Coronary artery (tissue), 2 donors: ENCODE data around the gene SSBP3.
A peak's percentile ranks its signal among the peaks of the same experiment; 100 is the strongest.

Experiments used
- DNase-seq: peaks from one replicate; pipeline ENCODE4 v3.0.0-alpha.2; 2017; ENCODE audit warnings: low spot score
- H3K27ac ChIP-seq, 2 donors: fragments of 200-600 bp; sonication (generic); one replicate each; pipeline ENCODE4 v1.5.1; 2016 to 2019
- H3K4me3 ChIP-seq: fragments of 200-600 bp; sonication (generic); 2 replicates; pipeline ENCODE4 v1.5.1; 2016; ENCODE audit warnings: mild to moderate bottlenecking, moderate library complexity
- TF ChIP-seq, protein P1 (sequence below): fragments of 200-600 bp; sonication (generic); IDR thresholded peaks from one replicate; pipeline ENCODE4 v1.5.1; 2019; ENCODE audit warnings: antibody characterized with exemption

The SSBP3 gene

DNA sequence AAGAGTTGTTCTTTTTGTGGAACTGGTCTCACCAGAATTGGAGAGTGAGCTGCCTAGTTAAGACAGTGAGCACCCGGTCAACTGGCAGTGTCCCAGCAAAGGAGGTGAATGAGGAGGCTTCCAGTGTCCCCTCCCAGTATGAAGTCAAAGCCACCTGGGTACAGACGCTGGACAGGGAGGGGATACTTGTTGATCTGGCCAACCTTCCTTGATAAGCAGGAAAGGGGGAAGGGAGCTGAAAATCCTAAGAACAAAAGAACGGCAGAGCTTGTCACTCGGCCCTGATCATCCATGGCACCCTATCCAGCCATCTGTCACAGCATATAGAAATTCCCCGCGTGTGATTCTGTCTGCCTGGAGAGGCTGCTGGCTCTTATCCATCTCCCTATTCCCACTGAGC is 91.5 kb downstream of the SSBP3 start:
- Histone ChIP-seq H3K4me3 (no peak overlapping the region), H3K27ac (peak overlapping the region in 1 of 2 donors; percentile 31)
- TF ChIP-seq, protein P1, sequence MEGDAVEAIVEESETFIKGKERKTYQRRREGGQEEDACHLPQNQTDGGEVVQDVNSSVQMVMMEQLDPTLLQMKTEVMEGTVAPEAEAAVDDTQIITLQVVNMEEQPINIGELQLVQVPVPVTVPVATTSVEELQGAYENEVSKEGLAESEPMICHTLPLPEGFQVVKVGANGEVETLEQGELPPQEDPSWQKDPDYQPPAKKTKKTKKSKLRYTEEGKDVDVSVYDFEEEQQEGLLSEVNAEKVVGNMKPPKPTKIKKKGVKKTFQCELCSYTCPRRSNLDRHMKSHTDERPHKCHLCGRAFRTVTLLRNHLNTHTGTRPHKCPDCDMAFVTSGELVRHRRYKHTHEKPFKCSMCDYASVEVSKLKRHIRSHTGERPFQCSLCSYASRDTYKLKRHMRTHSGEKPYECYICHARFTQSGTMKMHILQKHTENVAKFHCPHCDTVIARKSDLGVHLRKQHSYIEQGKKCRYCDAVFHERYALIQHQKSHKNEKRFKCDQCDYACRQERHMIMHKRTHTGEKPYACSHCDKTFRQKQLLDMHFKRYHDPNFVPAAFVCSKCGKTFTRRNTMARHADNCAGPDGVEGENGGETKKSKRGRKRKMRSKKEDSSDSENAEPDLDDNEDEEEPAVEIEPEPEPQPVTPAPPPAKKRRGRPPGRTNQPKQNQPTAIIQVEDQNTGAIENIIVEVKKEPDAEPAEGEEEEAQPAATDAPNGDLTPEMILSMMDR = no peak
- DNase-seq = no peak

DNA sequence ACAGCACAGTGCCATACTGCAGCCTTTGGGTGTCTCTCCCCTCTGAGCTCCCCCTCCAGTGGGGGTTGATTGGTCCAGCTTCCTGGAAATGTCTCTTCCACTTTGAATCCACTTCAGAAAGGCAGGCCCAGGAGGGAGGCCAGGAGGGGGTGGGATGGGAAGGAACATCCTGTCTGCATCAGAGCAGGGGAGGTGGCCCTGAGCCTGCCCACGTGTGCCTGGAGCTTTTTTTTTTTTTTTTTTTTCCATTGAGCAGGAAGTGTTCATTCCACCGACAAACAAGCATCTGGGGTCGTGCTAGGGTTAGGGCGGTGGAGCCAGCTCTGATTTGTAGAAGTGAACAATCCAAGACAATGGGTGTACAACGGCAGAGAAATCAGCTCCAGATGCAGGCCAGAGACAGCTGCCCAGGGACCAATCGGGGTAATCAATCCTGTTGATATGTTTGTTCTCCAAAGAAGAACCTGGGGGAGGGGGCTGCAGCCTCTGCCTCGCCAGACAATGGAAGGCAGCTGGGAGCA is 93.3 kb downstream of the SSBP3 start:
- H3K4me3 ChIP-seq = no peak overlapping the region
- peak overlapping the region in 1 of 2 donors; percentile 73 for H3K27ac ChIP-seq
- DNase-seq = no peak
- TF ChIP-seq, protein P1 = no peak

DNA sequence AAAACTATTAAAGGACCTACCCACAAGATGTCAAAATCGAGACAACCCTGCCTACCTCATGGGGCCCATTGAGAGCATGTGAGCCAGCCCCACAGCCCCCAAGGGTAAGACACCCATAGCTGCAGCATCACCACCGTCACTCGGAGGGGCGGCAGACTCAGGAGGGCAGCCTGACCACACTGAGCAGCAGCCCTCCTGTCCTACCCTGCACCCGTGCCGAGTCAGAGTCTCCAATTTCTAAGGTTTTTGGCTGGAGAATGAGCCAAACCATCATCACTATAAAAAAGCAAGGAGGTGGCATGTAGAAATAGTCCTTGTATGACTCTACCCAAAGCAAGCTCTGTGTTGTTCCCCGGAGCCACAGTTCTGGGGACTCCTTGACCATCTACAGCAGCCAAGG is 94.7 kb downstream of the SSBP3 start:
- Histone ChIP-seq H3K27ac (no peak overlapping the region), H3K4me3 (no peak overlapping the region)
- TF ChIP-seq, protein P1 = no peak
- no peak for DNase-seq

DNA sequence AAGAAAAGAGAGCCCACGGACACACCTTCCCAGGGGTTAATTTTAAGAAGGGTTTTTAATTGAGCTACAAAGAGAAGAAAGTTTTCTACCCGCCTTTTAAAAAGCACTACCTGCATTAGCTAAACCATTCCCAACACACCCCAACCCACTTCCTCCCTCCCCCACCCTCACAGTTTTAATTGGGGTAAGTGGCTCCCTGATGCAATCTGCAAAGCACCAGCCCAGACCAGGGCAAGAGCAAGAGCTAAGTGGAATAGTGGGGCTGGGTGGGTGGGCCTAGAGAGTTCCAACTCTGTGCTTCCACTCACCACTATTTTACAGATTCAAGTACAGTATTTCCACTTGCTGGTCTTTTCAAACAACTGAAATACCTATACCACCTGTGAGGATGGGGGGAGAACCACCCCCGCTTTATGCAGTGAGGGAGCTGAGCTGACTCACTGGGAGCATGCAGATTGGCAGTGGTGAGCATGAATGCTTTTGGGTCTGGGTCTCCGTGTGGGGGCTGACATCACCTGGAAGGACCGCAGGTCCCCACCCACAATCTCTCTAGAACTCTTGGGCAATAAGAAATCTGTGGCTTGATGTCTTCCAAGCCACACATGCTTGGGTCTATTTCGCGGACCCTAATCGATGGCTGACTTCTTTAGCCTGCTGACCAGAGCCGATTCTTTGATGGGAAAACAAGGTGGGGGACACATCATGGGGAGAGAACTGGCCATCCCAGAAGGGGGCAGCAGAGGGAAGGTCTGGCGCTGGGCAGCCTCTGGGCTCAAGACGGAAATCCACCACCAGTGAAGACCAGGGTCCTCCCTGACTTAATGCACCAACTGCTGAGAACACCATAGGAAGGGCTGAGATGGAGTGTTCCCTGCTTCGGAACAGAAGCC is 95.5 kb downstream of the SSBP3 start:
- TF ChIP-seq, protein P1 = no peak
- Histone ChIP-seq H3K4me3 (no peak overlapping the region), H3K27ac (peak overlapping the region in 1 of 2 donors; percentile 17)
- no peak for DNase-seq

DNA sequence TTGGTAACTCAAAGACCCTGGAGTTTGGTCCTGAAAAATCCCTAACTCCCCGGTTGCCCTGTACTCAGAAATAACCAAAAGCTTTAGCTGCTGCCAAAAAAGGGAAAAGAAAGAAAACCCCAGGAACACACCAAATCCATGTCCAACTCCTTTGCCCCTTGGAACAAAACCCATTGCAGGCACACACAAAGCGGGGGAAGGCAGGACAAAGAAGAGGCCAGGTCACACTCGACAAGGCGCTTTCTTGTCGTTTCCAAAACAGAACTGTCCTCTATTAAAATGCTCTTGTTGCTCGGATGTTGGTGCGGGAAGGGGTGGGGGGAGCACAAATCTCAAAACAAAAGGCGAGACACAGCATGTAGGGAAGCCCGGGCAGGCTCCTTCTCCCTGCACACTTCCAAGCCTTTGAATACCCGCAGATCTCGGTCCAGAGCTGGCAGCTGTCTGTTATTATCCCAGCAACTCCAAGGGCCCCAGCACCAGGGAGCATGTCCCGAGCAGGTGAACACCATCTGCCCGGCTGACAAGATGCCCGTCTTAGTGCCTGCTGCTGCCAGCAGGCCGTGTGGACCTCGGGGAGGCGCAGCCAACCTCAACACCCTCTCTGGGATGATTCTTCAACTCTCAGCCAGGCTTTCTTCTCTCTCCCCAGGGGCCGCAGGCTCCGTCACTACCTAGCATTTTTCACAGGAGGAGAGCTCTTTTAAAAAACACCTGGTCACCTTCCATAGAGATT is 96.4 kb downstream of the SSBP3 start:
- TF ChIP-seq, protein P1 = no peak
- Histone ChIP-seq H3K4me3 (peak overlapping the region; percentile 38), H3K27ac (peak overlapping the region in 1 of 2 donors; percentile 38)
- DNase-seq = no peak

DNA sequence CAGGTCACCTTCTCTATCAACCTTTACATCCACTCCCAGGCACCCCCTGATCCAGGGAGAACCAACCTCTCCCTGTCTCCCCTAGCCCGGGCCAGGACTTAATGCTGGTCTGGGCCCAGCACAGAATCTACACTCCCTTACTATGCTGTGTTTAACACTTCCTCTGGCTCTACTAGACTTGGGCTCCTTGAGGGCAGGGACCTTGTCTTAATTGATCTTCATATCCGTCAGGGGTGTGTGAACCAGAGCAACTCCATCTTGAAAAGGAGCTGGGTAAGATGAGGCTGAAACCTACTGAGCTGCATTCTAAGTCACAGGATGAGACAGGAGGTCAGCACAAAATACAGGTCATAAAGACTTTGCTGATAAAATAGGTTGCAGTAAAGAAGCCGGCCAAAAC is 98.9 kb downstream of the SSBP3 start:
- TF ChIP-seq, protein P1 = no peak
- H3K27ac ChIP-seq = no peak overlapping the region
- no peak for DNase-seq
- H3K4me3 ChIP-seq = no peak overlapping the region
